ENCODE data around the gene IRAK3. TPM values are rescaled to one million over a fixed set of nuclear protein-coding genes. Genes with fewer than 3 reads are reported as not detected.

Gene IRAK3
- under 1 TPM; 0.21 to 0.25 TPM for total RNA-seq

DNA sequence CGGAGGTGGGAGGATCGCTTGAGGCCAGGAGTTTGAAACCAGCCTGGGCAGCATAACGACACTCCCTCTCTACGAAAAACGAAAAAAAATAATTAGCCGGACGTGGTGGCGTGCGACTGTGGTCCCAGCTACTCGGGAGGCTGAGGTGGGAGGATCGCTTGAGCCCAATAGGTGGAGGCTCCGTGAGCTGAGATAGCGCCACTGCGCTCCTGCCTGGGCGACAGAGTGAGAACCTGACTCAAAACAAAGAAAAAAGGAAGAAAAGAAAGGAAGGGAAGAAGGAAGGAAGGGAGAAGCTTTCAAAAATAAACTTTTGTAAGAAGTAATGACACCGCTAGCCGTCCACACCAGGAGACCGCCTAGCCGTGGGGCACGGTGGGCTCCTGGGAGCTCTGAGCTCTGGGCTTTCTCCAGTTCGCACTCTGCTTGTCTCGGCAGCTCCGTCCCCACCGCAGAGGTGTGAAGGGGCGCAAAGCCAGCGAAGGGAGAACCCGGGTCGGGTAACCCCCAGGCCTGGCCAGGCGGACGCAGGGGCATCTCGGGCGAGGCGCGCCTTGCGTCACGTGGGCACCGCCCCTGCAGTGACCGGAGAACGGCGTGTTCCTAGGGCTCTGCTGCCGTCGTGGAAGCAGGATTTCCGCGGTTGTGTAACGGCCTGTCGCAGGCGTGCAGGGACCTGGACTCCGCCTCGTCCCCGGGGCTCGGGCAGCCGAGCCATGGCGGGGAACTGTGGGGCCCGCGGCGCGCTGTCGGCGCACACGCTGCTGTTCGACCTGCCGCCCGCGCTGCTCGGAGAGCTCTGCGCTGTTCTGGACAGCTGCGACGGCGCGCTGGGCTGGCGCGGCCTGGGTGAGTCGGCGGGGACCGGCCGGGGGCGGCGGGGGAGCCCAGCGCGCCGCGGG, at the start of gene IRAK3:
TSS of gene IRAK3 (plus strand) at position 631 of the 902 bp plus-strand sequence. CDS start at position 717, 86 bp downstream.
- ChIA-PET POLR2A (interaction anchor here (0.5 kb wide), 1 partner anchor 48 kb away, joined by 5 read pairs; no protein-coding TSS in a partner anchor), CTCF (no interaction called here)

GRCh38 chr12:66139328-66139727, 49.7 kb upstream of the IRAK3 start:
- ChIA-PET CTCF (no interaction called here), POLR2A (interaction anchor here (1.0 kb wide), 1 partner anchor 8 kb away, joined by 4 read pairs; the partner anchor contains the start of gene LLPH)

DNA sequence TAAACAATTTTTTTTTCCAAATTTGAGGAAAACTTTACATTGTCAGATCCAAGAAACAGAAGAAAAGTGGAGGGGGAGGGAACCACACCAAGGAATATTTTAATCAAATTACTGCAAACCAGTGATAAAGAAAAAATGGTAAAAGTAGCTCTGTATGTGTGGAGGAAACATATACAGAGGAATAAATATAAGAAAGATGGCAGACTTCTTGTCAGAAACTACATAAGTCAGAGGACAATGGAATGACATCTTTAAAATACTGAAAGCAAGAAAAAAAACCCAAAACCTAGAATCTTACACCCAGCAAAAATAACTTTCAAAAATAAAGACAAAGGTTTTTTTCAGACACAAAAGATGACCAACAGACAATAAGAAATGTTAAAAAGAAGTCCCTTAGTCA, 48.3 kb upstream of the IRAK3 start:
- CTCF ChIA-PET: interaction anchor here (1.0 kb wide), 1 partner anchor 10 kb away, joined by 3 read pairs; the partner anchor contains the start of gene LLPH

DNA sequence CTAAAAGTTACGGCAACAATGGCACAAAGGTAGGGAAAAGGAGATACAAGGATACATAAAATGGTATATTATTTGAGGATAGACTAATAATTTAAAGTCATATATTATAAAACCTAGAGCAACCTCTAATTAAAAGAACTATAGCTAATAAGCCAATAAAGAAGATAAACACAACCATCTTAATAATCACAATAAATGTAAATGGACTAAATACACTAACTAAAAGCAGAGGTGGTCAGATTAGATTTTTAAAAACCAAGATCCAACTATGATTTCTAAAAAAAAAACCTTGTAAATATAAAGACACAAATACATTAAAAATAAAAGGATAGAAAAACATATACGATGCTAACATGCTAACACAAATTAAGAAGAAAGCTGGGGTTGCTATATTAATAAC, 47.7 kb upstream of the IRAK3 start:
- POLR2A ChIA-PET: interaction anchor here (0.7 kb wide), 1 partner anchor 10 kb away, joined by 3 read pairs; no protein-coding TSS in a partner anchor

More for the DNA sequence above, 48.3 kb upstream of the IRAK3 start:
- POLR2A ChIA-PET: no interaction called here

DNA sequence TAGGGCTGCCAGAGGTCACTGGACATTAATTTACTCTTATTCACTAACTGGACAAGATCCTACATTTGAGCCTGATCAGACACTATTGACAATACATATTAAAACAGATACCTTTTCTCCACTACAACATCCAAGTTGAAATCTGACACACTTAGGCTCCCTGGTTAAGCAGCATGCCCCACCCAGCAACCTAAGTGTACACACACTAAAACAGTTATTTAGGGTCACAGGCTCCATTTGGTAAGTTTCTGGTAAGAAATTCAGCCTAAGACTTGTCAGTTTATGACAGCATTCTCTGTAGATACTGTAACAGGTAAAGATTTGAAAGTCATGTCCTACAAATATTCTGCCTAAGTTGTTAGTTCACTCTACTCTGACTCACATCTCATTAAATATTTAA, 46.2 kb upstream of the IRAK3 start:
- POLR2A ChIA-PET: no interaction called here

More for the DNA sequence above, 47.7 kb upstream of the IRAK3 start:
- CTCF ChIA-PET: interaction anchor here (1.0 kb wide), 1 partner anchor 11 kb away, joined by 3 read pairs; the partner anchor contains the start of gene LLPH

DNA sequence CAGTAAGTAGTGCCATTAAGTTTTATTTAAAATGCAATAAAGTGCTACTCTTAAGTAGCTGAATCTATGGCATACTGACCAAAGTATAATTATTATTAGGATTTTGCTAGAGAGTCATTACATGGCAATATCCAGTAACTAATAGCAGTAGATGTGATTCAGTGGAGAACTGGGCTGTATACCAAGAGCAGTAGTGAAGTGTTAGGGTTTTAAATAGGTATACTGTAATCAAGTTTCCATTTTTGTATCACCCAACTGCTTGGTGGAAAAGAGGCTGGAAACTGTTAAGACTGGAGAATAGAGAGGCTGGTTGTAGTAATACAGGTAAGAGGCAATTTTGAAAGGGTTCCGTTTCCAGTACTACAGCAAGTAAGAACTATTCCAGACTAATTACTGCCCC, 45.1 kb upstream of the IRAK3 start:
- ChIA-PET POLR2A (no interaction called here), CTCF (no interaction called here)

More for the DNA sequence above, 46.2 kb upstream of the IRAK3 start:
- CTCF ChIA-PET: no interaction called here

DNA sequence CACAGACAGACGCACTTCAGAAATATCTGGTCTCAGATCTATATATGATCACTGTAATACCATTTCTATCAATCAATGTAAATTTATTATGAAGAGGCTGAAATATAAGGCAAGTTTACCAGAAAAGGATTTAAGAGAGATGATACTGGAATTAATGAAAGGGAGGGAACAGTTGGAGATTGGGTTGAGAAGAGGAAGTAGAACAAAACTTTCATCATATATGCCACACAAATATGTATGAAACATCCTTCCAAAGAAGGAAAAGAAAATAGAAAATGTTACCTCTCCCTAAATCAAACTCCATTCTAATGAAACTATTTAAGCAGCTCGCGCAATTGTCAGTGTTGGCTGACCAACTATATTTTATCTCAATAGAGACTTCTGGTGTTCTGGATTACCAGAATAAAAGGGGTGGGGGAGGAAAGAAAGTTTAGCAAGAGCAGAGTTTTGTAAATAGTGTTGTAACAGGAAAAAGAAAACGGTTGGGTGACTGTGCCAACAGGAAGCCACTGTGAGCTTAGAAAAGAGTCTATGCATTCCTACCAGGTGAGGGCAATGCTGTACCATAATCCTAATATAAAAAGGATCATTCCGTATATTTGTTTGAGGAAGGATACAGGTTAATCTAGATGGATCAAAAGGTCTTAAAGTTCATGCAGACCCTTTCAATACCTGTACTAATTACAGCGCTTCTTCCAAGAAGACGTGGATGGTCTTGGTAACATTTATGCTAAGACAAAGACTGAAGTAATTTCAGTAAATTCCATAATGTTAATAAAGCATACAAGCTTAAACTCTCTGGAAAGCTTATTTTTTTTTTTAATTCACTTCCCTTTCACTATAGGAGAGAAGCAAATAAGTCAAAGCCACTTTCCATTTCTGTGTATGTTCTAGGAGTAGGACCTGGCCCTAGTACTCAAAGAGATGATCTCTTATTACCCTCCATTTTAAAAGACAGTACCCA, 43.9 kb upstream of the IRAK3 start:
- POLR2A ChIA-PET: no interaction called here
- CTCF ChIA-PET: no interaction called here

GRCh38 chr12:66149702-66150398, 39.2 kb upstream of the IRAK3 start:
- ChIA-PET POLR2A (interaction anchor here (1.1 kb wide), 1 partner anchor 19 kb away, joined by 3 read pairs; the partner anchor contains the start of gene LLPH), CTCF (no interaction called here)

- ChIA-PET POLR2A (no interaction called here), CTCF (no interaction called here)
These were observed 36.3 kb upstream of the IRAK3 start for GRCh38 chr12:66152732-66153131.

DNA sequence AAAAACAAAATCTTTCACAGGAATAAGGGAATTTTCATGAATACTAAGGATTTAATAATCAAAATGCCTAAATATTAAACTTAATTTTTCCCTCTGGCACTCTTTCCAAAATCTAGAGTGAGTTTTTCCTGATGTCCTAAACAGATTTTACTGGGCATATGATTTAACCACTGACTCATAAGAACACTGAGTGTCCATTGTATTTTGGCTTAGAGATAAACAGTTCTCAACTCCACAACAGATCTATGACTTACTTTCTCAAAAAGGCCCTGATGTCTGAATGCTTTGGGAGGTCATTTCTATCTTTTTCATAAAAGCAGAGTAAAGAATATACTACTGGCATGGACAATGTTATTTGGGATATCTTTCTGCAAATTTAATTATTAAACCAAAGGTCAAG, 34.2 kb upstream of the IRAK3 start:
- ChIA-PET CTCF (no interaction called here), POLR2A (no interaction called here)

DNA sequence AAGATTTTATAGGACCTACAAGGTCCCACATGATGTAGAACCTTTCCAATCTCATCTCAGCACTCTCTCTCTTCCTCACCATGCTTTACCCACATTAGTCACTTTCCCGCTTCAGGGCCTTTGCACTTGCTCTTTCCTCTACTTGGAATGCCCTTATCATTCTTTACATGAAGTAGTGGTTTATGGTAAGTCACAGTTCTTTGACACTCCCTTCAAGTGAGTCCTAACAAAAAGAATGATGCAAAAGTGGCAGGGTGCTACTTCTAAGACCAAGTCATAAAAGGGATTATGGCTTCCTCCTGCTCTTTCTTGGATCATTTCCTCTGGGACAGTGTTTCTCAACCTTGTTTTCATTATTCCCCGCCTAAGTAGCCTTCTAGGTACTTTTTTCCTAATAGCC, 32.4 kb upstream of the IRAK3 start:
- ChIA-PET POLR2A (no interaction called here), CTCF (no interaction called here)

GRCh38 chr12:66159123-66159522, 29.9 kb upstream of the IRAK3 start:
- ChIA-PET POLR2A (interaction anchor here (0.6 to 1.7 kb wide), 2 partner anchors 10 to 21 kb away, joined by 3 to 9 read pairs; partner anchors contain the start of gene TMBIM4), CTCF (interaction anchor here (1.5 to 2.3 kb wide), 2 partner anchors 10 to 187 kb away, joined by 3 to 11 read pairs; partner anchors contain the start of gene TMBIM4)

GRCh38 chr12:66160704-66161103, 28.3 kb upstream of the IRAK3 start:
- ChIA-PET CTCF (no interaction called here), POLR2A (no interaction called here)

DNA sequence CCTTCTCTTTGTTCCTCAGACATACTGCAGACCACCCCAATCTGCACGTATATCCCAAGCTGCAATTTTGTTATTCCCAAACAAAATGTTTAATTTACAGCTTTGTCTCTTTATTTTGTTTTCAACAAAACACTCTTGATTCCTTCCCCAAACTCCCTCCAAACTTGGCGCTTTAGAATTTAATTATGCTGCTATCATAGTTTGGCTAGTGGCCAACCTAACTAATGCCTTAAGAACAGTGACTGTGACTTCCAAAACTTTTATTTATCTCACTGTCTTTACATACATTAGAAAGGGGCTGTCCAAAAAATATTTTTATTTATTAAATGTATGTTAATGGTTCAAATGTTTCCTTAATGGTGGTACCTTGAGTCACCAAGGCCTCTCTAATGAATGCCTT, 26.3 kb upstream of the IRAK3 start:
- CTCF ChIA-PET: no interaction called here

GRCh38 chr12:66163289-66163688, 25.7 kb upstream of the IRAK3 start:
- ChIA-PET POLR2A (no interaction called here), CTCF (no interaction called here)

More for the DNA sequence above, 26.3 kb upstream of the IRAK3 start:
- POLR2A ChIA-PET: no interaction called here

DNA sequence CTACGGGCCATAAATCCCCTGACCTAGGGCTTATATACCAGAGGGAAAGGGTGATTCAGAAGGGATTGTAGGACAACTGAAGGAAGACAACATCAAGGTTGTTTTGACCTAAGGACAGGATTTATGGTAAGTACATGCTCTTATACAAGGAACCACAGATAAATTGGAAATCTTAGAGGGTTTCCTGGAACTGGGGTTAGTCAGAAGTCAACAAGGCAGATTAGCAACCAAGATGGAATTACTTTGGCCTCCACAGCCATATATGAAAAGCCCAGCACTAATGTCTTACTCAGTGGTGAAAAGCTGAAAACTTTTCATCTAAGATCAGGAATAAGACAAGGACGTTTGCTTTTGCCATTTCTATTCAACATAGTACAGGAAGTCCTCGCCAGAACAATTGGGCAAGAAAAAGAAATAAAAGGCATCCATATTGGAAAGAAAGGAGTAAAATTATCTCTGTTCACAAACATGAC, 24.6 kb upstream of the IRAK3 start:
- CTCF ChIA-PET: no interaction called here
- POLR2A ChIA-PET: no interaction called here

GRCh38 chr12:66165141-66165540, 23.9 kb upstream of the IRAK3 start:
- ChIA-PET POLR2A (no interaction called here), CTCF (interaction anchor here (0.6 kb wide), 1 partner anchor 227 kb away, joined by 3 read pairs; no protein-coding TSS in a partner anchor)

DNA sequence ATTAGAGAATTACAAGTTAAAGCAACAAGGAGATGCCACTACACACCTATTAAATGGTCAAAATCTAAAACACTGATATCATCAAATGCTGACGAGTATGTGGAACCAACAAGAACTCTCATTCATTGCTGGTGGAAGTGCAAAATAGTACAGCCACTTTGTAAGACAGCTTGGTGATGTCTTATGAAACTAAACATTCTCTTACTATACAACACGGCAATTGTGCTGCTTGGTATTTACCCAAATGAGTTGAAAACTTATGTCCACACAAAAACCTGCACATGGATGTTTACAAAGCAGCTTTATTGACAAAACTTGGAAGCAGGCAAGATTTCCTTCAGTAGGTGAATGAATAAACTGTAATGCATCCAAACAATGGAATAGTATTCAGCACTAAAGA, 22.5 kb upstream of the IRAK3 start:
- ChIA-PET POLR2A (no interaction called here), CTCF (no interaction called here)

GRCh38 chr12:66168410-66168809, 20.6 kb upstream of the IRAK3 start:
- ChIA-PET POLR2A (interaction anchor here (0.6 to 2.1 kb wide), 4 partner anchors 10 to 66 kb away, joined by 3 to 25 read pairs (median 6); partner anchors contain the start of gene LLPH), CTCF (interaction anchor here (1.4 to 2.4 kb wide), 3 partner anchors 10 to 37 kb away, joined by 3 to 11 read pairs (median 11); partner anchors contain the start of gene LLPH)

Measured in activated CD8-positive, alpha-beta memory T cell treated with anti-CD3 and anti-CD28 coated beads for 36 hours (primary cell).